Sciatic nerve (tissue), 2 donors: ENCODE measurements around the gene PTPRD. TPM values are rescaled to one million over a fixed set of nuclear protein-coding genes. Genes with fewer than 3 reads are reported as not detected.

ENCODE experiments used
- ATAC-seq: fragments of 200-7000 bp; cut with Tn5 transposase; one replicate; pipeline ENCODE4 v1.9.1; 2020; ENCODE audit warnings: mild to moderate bottlenecking, moderate library complexity
- DNase-seq: peaks from one replicate; pipeline ENCODE4 v3.0.0-alpha.2; 2020; ENCODE audit warnings: low spot score
- intact Hi-C: fragments of 100-400 bp; cut with DNase I; formaldehyde crosslinking; loops from one replicate; pipeline ENCODE4 v1.14.2; 2022
- total RNA-seq: library from RNA; stranded (reverse); fragmentation: NEBNext Ultra II Directional; extraction: Animal tissue kit (Norgen Biotek cat#: 25700); gene quantifications from one replicate; pipeline ENCODE4 v1.2.1, GENCODE V29; 2021
- donor health status: DM: no; HTN: no; CAD: no.
- donor health status: DM: no; HTN: no; CAD: no.

PTPRD gene
- total RNA-seq, 1 donor from 2014 or later = 4.7 TPM

DNA sequence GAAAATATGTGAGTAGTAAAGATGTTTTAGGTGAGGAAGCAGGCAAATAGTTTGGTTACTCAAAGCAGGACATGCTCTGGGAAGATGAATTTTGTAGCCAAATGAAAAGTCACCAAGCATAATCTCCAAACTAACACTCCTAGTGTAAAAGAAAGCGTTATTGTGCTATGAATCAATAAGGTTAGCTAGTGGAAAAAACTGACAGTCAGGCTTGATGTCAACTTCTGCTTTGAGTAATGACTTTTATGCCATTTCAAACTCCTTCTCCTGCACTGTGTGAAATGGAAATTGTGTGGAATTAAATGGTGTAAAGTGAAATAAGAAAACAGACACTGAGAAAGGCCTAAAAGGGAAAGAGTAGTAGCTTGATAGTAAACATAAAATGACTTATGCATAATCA is 2176.0 kb downstream of the PTPRD start:
- intact Hi-C loops = no loop called here
- DNase-seq (no peak), ATAC-seq (no peak)

DNA sequence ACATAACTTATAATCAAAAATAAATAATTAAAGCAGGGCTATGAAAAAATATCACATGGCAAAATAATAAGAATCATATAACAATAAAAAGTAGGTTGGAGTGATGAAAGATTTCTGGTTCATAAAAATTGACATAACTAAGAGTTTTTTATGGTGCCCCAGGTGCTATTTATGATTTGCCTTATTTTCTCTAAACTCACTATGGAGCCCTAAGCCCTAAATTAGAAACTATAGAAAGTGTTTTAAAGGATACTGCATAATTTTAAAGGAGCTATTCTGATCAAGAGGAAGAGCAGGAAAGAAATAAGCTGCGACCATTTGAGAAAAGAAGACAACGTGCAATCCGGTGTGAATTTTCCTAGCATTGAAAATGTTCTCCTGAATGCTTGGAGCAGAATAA is 2178.2 kb downstream of the PTPRD start:
- intact Hi-C loops = no loop called here
- ATAC-seq (no peak), DNase-seq (no peak)

DNA sequence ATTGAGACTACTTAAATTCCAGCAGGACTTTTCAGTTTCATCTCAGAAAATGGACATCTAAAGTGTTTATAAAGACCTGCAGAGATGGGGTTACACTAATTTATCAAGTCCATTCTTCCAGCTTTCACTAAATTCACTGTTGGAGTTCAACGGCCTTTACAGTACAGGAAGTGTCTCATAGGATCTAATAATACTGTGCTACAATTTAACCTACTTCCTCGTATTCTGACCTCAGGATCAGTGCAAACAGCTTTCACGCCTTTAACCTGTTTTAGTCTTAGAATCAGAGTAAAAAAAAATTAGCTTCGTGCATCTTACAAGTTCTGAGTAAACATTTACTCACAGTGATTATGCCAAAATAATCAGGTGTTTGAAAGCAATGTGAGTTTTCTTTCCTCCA is 2180.6 kb downstream of the PTPRD start:
- ATAC-seq (no peak), DNase-seq (no peak)
- intact Hi-C loops = no loop called here

DNA sequence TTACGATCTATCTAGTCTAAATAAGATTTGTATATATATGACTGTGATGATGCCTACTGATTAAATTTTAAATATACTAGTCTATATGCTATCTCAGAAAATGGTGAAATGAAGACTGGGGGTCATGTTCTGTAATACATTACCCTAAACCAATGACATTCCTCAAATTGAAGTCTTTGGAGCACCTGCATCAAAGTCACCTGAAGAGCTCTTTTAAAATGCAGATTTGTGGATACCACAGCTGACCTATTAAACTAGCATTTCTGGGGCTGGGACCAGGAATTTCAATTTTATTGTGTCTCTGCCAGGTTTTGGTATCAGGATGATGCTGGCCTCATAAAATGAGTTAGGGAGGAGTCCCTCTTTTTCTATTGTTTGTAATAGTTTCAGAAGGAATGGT is 2181.3 kb downstream of the PTPRD start:
- no peak for DNase-seq
- intact Hi-C loops = no loop called here
- no peak for ATAC-seq

DNA sequence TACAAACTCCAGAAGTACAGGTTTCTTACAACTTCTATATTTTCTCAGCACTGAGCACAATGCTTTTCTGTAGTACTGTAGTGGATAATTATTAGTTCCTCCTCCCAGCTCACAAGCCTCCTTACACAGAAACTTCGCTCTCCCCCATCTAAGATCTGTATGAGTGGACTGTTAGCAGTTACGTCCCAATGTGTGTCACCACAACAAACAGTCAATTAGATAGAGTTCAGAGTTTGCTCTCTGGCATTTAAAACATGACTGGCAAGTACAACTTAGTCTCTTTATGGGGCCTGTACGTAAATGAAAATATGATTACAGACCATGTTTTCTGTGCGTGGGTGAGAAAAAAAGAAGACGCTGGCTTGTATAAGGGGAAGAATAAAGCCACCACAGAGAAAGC is 2181.9 kb downstream of the PTPRD start:
- intact Hi-C loops = no loop called here
- ATAC-seq (no peak), DNase-seq (no peak)

DNA sequence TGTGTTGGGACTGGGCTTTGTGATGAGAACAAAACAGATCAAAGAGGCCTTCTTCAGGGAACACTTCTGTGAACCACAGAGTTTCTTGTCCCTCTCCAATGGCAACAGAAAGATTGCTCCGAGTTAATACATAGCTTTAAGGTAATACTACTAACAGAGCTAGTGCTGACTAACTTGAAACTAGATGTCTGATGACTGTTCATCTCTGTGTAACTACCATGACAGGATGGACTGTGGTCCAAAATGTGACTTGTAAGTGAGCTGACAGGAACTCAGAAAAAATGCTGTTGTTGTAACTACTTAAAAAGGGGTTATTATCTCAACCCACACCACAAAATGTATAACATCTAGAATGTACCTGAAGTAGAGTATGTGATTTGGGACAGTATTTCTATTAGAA is 2183.0 kb downstream of the PTPRD start:
- no peak for ATAC-seq
- no peak for DNase-seq
- intact Hi-C loops = no loop called here

DNA sequence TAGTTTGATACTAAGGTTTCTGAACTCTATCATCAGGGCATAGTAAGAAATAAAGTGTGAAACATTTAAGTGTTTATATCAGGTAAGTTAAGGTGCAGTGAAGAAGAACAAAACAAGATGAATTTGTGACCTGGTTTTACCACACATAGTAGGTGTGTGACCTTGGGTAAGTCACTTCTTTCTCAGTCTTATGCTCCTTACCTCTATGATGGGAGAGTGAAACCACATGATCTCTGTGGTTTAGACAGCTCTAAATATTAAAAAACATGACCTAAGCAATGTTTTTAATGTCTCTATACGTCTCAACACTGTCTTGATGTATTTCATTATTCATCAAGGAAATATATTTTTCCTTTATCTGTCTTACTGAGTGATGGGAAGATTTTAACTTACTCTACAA is 2183.6 kb downstream of the PTPRD start:
- DNase-seq = no peak
- no peak for ATAC-seq
- intact Hi-C loops = no loop called here

DNA sequence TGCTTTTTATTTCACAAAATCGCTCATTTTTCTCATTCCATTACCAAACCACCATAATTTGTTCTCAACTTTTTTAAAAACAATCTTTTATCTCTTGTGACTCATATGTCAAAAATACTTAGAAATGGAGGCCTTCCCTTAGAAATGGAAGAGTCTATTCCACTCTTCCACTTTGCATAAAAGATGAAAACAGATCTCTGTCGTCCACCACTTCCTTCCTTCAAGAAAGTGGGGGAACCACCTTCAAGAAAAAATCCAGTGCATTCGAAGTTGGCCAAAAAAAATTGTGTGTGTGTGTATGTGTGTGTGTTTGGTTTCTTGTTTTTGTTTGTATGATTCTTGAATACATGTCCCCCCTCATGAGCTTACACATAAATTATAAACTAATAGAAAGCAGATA is 2184.4 kb downstream of the PTPRD start:
- intact Hi-C loops = no loop called here
- ATAC-seq (no peak), DNase-seq (no peak)

DNA sequence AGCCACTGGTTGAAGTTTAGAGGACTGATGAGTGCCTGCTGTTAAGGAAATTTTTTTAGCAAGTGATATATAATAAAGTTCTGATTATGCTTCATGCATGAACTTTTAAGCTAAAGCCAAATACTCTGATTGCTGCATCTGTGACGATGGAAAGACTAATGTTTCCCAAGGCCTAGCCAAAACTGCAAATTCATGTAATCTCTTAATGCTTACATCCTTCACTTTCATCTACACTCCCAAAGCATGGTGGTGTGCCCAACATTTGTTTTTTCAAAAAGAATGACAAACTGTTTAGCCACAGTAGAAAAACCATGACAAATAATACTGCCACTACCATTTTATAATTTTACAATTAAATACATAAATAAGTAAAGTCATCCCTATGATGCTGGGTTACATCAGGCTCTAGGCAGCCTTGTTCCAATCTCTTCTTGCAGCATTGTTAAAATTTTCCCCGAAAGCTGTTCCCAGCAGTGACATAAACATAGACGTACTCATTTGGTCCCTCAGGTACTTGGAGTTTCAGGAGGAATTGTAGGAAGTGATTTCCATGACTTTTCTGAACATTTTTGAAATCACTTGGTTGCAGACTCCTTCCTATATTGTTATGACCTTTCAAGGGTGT is 2187.9 kb downstream of the PTPRD start:
- DNase-seq (no peak), ATAC-seq (no peak)
- intact Hi-C loops = no loop called here

DNA sequence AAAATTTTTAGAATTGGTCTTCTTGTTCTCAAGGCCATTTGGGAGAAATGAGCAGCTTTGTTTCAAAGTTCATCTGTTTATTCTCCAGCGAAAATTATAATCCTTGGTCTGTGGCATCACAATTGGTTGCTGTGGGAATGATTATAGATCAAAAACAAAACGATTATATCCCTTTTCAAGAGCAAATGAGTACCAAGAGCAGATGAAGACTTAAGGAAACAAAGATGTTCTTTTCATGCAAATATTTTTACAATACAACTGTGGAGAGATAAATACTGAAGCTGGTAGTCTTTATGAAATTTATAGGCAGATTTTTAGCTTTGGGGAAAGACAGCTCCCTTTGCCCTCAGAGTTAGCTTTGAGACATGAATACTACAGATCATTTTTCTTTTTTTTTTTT is 2192.4 kb downstream of the PTPRD start:
- DNase-seq = no peak
- intact Hi-C loops = no loop called here

DNA sequence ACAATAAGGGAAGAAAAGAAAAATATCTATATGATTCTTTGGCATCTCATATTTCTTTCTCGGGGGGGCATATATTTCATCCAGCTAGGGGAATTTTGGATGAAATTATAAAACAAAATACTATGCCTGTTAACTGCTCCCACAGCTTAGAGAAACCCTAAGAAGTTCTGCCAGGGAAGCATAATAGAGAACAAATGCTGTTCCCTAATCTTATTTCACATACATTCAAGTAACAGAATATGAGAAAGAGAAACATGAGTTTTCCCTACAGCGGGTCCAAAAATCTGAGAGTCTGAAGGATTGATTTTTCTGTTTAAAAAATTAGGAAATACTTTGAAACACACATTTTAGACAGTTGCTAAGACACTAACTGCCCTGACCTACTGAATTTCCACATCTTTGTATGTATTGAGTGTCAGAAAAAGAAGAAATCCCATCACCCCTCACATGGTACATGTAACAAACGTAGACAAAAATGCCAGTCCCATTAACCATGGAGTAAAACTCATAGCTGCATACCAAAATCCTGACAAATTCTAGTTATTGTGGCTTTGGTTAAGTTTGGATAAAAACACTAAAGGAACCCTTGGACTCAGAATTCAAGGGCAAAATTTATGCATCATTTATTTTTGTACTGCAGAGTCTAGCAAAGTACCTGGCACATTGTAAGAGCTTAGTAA is 2193.1 kb downstream of the PTPRD start:
- ATAC-seq (no peak), DNase-seq (no peak)
- intact Hi-C loops = no loop called here

More for the DNA sequence above, 2192.4 kb downstream of the PTPRD start:
- ATAC-seq = no peak

DNA sequence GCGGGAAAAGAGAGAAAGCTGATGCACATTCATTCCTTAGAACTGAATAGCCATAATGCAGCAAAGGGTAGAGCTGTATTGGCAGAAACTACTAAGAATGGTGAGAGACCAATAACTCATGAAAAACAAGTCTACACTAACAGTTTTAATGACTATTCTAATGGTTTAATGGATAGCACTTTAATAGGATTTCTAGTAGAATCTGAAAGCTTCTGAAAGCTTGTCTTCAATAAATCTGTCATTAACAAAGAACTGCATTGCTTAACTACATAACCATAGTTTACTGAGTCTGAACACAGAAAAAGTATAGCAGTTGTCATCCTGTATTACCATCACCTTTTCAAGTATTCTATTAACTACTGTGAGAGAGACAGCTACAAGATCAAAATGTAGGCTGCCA is 2195.5 kb downstream of the PTPRD start:
- intact Hi-C loops = no loop called here
- ATAC-seq = no peak
- no peak for DNase-seq

DNA sequence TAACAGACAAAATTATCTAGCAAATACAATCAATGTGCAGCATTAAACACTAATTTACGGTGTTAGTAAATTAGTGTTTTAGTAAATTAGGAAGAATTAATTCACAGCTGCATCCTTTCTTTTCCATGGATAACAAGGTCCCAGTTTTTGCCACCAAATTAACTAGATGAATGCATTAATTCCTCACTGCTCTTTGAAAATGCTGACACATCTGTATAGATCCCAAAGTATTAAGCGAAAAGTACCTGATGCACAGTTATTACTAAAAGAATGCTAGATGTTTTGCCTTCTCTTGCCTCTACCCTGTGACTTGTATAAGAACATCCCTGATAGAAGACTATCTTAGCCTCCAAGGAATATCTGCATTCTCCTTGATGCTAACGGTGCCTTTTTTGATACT is 2200.5 kb downstream of the PTPRD start:
- DNase-seq = no peak
- ATAC-seq = no peak
- intact Hi-C loops = no loop called here

DNA sequence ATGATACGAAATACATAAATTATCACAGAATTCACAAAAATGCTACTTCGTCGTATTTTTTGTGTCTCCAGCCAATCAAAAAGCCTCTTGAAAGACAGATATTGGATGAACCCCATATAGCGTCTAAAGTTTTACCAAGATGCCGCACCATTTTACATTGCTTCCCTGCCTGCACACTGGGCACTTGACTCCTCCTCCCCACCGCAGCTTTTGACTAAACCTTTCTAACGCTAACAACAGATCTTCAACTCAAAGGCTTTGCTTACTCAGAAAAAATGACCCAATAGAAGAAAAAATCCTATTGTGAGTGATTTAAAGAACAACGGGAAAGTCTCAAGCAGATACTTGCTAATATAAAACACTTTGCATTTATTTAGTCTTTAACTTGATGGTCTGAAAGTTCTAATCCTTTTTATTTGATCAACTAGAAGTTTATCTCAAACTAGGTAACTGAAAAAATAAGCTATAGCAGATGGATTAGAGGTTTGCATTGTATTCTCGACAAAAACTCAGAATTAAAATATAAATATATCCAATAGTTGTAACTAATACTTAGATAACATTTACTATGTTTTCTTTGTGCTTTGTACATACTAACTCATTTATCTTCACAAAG is 2204.1 kb downstream of the PTPRD start:
- intact Hi-C loops = no loop called here
- ATAC-seq (no peak), DNase-seq (no peak)

DNA sequence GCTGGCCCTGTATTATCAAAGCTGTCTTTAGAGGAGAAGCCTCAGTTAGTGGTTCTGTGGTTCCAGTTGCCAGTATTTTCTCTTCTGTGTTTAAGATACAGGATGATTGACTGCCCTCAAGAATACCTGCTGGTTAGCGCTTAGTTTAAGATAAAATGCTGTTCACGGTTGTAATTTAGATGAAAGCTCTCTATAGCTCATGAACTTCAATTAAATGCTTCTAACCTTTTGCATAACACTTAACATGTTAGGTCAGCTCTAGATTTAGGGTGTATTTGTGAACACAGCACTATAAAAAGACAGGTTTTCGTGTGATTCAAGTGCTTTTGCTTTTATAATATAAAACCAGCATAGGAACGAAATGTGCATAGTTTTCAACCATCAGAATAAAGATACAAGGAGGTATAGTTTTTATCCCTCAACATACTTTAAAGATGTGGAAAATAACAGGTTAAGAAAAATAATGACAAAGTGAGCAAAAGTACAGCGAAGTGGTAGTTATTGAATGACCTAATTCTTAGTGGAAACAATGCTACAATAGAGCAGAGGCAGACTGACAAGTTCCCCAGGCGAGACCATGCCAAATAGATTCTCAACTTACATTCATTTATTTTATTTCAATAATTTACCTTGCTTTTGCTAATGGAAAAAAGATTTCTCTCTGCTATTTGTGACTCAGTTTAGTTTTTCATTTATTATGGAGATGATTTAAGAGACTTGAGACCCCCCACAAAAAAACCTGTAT is 2210.7 kb downstream of the PTPRD start:
- intact Hi-C loops = no loop called here
- DNase-seq (no peak), ATAC-seq (no peak)

DNA sequence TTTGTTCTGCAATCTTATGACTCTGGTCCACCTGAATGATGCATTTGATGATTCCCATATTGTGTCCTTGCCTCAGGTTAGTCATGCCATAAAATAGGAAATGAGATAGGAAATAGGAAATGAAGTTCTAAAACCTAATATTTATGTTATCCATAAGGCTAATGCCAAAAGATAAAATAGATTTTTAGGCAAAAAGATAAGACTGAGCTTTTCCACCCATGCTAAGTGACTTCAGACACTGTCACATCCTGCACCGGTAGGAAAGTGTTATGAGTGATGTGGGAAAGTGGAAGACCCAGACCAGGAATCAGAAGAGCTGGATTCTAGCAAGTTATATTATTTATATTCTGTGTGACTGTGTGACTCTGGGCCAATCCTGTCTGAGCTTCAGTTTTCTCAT is 2212.4 kb downstream of the PTPRD start:
- ATAC-seq (no peak), DNase-seq (no peak)
- intact Hi-C loops = no loop called here

DNA sequence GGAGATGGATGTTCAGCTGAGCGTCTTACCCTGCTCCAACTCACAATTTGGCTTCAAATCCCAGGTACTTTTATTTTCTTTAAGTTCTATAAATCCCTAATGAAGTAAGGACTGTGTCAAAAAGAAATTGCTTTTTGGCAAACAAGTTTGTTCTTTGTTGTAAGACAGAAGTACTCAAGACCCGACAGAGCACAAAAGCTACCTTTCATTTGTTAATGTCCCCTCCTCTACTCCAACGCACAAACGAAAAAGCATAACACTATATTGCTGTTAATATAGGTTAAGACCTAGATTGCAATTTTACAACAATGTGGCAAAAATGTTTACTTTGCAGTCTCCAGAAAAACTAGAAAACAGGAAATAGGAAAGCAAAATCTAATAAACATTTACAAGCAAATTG is 2217.8 kb downstream of the PTPRD start:
- intact Hi-C loops = no loop called here
- no peak for ATAC-seq
- no peak for DNase-seq

DNA sequence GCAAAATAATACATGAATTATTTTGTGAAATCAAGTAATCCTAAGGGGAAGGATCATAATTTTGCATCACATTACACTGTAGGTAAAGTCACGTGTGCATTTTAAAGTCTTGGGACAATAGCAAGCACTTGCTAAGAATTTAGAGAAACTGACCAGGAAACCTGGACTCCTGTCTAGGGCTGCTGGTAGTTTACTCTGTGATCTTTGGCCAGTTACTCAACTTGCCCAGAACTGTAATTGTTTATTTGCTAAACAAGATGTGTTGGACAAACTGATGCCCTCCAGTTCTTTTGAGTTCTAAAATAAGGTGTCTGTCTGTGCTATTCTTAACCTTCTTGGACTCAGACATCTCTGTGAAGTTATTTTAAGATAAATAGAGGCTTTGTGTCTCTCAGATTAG is 2218.5 kb downstream of the PTPRD start:
- intact Hi-C loops = no loop called here
- no peak for DNase-seq
- no peak for ATAC-seq

DNA sequence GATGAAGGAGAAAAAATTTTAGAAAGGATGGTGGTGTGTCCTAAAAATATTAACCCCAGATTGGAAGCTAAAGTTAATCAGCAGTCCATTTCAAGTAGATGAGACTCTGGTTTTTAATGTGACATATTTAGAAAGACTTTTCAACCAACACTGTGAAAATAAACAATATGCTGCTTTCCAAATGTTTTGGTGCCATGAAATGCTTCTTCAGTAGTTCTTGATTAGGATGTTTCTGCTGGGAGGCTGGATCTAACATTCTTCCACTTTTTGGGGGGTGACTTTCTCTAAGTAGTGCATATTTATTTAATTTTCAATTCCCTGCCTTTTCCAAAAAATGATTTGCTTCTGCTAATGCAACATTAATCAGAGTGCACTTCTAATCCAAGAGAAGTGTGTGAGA is 2219.9 kb downstream of the PTPRD start:
- intact Hi-C loops = no loop called here
- ATAC-seq (no peak), DNase-seq (no peak)

DNA sequence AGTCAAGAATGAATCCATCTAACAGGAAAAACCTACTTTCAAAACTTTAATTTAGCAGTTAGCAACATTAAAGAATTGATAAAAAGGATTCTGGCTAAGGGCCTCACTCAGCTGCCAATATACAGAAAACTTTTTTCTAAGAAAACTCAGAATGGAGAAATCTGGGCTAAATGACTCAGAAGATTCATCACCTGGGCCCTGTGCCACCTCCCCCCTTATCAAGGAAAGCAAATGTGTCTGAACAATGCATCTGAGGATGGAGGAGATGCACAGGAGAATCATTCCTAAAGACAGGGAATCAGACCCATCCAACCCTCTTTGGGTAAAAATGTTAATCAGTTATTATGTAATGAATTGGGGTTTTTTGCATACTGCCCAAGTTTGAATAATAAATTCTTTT is 2221.2 kb downstream of the PTPRD start:
- ATAC-seq (no peak), DNase-seq (no peak)
- intact Hi-C loops = no loop called here
